ENCODE measurements around the gene GTF3A. TPM values are rescaled to one million over a fixed set of nuclear protein-coding genes. Genes with fewer than 3 reads are reported as not detected.

The GTF3A gene
- total RNA-seq, 1 donor from 2014 or later, result 68.0 TPM

- Mint-ChIP-seq H3K9me3 (no peaks in the 10 kb centered on the region), H3K36me3 (no peaks in the 10 kb centered on the region), H3K4me1 (ENCODE audit: unreplicated experiment) (peaks cover 11% of the 10 kb centered on the region), H3K27me3 (peaks cover under 1% of the 10 kb centered on the region), H3K4me3 (no peak overlapping the region), H3K27ac (no peak overlapping the region)
- TF ChIP-seq, protein P1, sequence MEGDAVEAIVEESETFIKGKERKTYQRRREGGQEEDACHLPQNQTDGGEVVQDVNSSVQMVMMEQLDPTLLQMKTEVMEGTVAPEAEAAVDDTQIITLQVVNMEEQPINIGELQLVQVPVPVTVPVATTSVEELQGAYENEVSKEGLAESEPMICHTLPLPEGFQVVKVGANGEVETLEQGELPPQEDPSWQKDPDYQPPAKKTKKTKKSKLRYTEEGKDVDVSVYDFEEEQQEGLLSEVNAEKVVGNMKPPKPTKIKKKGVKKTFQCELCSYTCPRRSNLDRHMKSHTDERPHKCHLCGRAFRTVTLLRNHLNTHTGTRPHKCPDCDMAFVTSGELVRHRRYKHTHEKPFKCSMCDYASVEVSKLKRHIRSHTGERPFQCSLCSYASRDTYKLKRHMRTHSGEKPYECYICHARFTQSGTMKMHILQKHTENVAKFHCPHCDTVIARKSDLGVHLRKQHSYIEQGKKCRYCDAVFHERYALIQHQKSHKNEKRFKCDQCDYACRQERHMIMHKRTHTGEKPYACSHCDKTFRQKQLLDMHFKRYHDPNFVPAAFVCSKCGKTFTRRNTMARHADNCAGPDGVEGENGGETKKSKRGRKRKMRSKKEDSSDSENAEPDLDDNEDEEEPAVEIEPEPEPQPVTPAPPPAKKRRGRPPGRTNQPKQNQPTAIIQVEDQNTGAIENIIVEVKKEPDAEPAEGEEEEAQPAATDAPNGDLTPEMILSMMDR (conservative IDR thresholded peaks at IDR 0.05), result no peak
- no peak for DNase-seq (ENCODE audit: extremely low spot score, unreplicated experiment)
Measured at GRCh38 chr13:27401210-27401609, 23.2 kb upstream of the GTF3A start.

GRCh38 chr13:27403203-27403678 is 21.2 kb upstream of the GTF3A start:
- Mint-ChIP-seq H3K9me3 (no peaks in the 10 kb centered on the region), H3K27me3 (peaks cover 10% of the 10 kb centered on the region), H3K4me3 (no peak overlapping the region), H3K36me3 (no peaks in the 10 kb centered on the region), H3K27ac (peak overlapping the region; percentile 83), H3K4me1 (ENCODE audit: unreplicated experiment) (peaks cover 11% of the 10 kb centered on the region)
- TF ChIP-seq, protein P1 (conservative IDR thresholded peaks at IDR 0.05), result no peak
- no peak for DNase-seq (ENCODE audit: extremely low spot score, unreplicated experiment)

- no peaks in the 10 kb centered on the region for H3K9me3 Mint-ChIP-seq
- TF ChIP-seq, protein P1 (conservative IDR thresholded peaks at IDR 0.05), result no peak
- H3K36me3 Mint-ChIP-seq, result no peaks in the 10 kb centered on the region
- peaks cover 11% of the 10 kb centered on the region for H3K4me1 Mint-ChIP-seq (ENCODE audit: unreplicated experiment)
- no peak overlapping the region for H3K4me3 Mint-ChIP-seq
- H3K27ac Mint-ChIP-seq, result peak overlapping the region; percentile 83
- peaks cover 16% of the 10 kb centered on the region for H3K27me3 Mint-ChIP-seq
- DNase-seq (ENCODE audit: extremely low spot score, unreplicated experiment), result no peak
Measured at GRCh38 chr13:27403727-27404385, 20.6 kb upstream of the GTF3A start.

- Mint-ChIP-seq H3K4me1 (ENCODE audit: unreplicated experiment) (peaks cover 11% of the 10 kb centered on the region), H3K27ac (peak overlapping the region; percentile 83), H3K9me3 (no peaks in the 10 kb centered on the region), H3K36me3 (no peaks in the 10 kb centered on the region), H3K4me3 (no peak overlapping the region), H3K27me3 (peaks cover 23% of the 10 kb centered on the region)
- TF ChIP-seq, protein P1 (conservative IDR thresholded peaks at IDR 0.05), result no peak
- DNase-seq (ENCODE audit: extremely low spot score, unreplicated experiment), result no peak
Measured at GRCh38 chr13:27404680-27405079, 19.7 kb upstream of the GTF3A start.

GRCh38 chr13:27405546-27406134 is 18.8 kb upstream of the GTF3A start:
- Mint-ChIP-seq H3K9me3 (no peaks in the 10 kb centered on the region), H3K27me3 (peaks cover 27% of the 10 kb centered on the region), H3K27ac (no peak overlapping the region), H3K4me1 (ENCODE audit: unreplicated experiment) (peaks cover 11% of the 10 kb centered on the region), H3K36me3 (no peaks in the 10 kb centered on the region), H3K4me3 (no peak overlapping the region)
- no peak for DNase-seq (ENCODE audit: extremely low spot score, unreplicated experiment)
- TF ChIP-seq, protein P1 (conservative IDR thresholded peaks at IDR 0.05), result no peak

Data from type B pancreatic cell (in vitro differentiated cells).